Fibroblast of the aortic adventitia (primary cell): ENCODE measurements around the gene LARP1. TPM values are rescaled to one million over a fixed set of nuclear protein-coding genes. Genes with fewer than 3 reads are reported as not detected.
A peak's percentile ranks its signal among the peaks of the same experiment; 100 is the strongest.
"Not testable (repeated sequence)": the region's sequence is repeated elsewhere in the genome, so short reads cannot be mapped to it uniquely, and the experiment has no call there.

Source experiments
- DNase-seq: peaks from one replicate; pipeline ENCODE4 v3.0.0-alpha.2; 2010; ENCODE audit warnings: low read depth
- H3K4me3 ChIP-seq: 2 replicates; pipeline ENCODE4 v1.5.1; 2011; ENCODE audit warnings: low read depth, mild to moderate bottlenecking, control low read depth, low read length, moderate library complexity
- CTCF ChIP-seq: IDR thresholded peaks from 2 replicates; pipeline ENCODE4 v1.5.1; 2011; ENCODE audit warnings: mild to moderate bottlenecking, low read length, control low read depth, inconsistent platforms; ENCODE audit not compliant: insufficient read depth
- total RNA-seq: library from RNA; depleted of rRNA; stranded (reverse); fragments of >200 nt; gene quantifications from 2 replicates; pipeline ENCODE4 v1.2.3, GENCODE V29; 2012; ENCODE audit warnings: low replicate concordance

Gene LARP1
- total RNA-seq, 1 donor = 114 TPM

- TF ChIP-seq CTCF = no peak
- no peak overlapping the region for H3K4me3 ChIP-seq
- peak; percentile 81 for DNase-seq
These were observed 31.3 kb upstream of the LARP1 start for GRCh38 chr5:154723740-154724505.

- H3K4me3 ChIP-seq = no peak overlapping the region
- TF ChIP-seq CTCF = no peak
- no peak for DNase-seq
These were observed 27.8 kb upstream of the LARP1 start for GRCh38 chr5:154727361-154727760.

- H3K4me3 ChIP-seq = no peak overlapping the region
- TF ChIP-seq CTCF = no peak
- no peak for DNase-seq
These were observed 26.1 kb upstream of the LARP1 start for GRCh38 chr5:154728939-154729588.

GRCh38 chr5:154729613-154730012, 25.6 kb upstream of the LARP1 start:
- no peak for DNase-seq
- H3K4me3 ChIP-seq = no peak overlapping the region
- TF ChIP-seq CTCF = no peak

- H3K4me3 ChIP-seq, DNase-seq: not testable (repeated sequence)
These were observed 24.4 kb upstream of the LARP1 start for GRCh38 chr5:154730761-154731160.

GRCh38 chr5:154732212-154732611, 23.0 kb upstream of the LARP1 start:
- no peak for TF ChIP-seq CTCF
- DNase-seq = no peak
- no peak overlapping the region for H3K4me3 ChIP-seq

GRCh38 chr5:154734370-154735248, 20.6 kb upstream of the LARP1 start:
- no peak overlapping the region for H3K4me3 ChIP-seq
- no peak for TF ChIP-seq CTCF
- no peak for DNase-seq

GRCh38 chr5:154735362-154735761, 19.8 kb upstream of the LARP1 start:
- not testable (repeated sequence) for DNase-seq, H3K4me3 ChIP-seq

- H3K4me3 ChIP-seq = not testable (repeated sequence)
These were observed 18.8 kb upstream of the LARP1 start for GRCh38 chr5:154736372-154736771.

More at GRCh38 chr5:154736372-154736771, 18.8 kb upstream of the LARP1 start:
- not testable (repeated sequence) for DNase-seq
